GM21390 (cell line): Measurements from ENCODE around the gene PDX1.

Source experiments
- ATAC-seq: cut with Tn5 transposase; IDR thresholded peaks from one replicate; pipeline ENCODE4 v1.9.1; 2021; ENCODE audit not compliant: unreplicated experiment

PDX1 gene

DNA sequence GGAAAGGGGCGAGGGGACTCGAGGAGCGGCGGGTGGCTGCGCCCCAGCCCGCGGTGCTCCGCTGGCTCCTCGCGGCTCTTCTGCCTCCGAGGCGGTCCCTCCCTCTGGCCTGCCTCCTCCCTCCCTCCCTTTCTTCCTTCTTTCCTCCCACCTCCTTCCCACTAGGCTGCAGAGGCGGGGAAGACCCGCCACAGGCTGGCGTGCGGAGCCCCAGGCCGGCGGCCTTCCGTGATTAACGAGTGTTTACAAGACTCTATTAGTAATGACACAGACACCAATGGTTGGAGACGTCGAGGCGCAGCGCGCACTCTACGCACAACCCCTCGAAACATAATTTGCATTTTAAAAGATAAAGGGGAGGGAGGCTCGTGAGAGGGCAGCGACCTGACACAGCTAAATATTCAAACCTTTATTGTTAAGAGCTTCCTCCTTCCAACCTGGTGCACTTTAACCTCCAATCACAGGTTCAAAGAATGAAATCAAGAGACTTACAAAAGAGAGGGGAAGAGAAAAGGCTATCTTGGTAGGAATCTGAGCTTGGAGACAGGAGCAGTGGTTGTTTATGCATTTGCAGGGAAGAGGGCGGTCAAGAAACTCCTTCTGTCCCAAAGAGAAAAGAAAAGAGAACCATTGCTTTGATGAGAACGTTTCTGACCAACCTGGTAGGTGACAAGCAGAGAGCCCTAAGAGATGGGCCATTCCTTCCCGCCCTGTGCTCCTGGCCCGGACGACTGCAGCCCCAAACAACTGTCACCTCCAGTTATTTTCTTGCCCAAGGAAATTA is 49.5 kb downstream of the PDX1 start, which contains the start of gene CDX2:
TSS of gene CDX2 (minus strand) at position 234 of the 784 bp plus-strand sequence. CDS start 309 bp downstream, outside the sequence.
- ATAC-seq: no peak

DNA sequence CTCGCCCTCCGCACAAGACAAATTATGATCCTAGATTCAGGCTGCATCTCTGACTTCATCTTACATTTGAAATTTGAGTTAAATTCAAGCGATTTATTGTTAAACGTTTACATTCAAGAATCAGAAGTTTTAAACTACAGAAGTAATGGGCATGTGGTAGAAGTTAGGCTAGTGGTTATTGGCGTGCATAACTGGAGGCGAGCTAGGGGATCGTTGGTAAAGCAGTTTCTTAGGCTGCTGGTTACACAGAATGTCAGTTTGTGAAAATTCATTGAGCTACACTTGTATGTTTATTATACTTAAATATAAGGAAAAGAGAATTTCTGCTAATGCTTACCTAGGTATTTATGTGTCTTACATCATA is 50.0 kb downstream of the PDX1 start:
- ATAC-seq: no peak

DNA sequence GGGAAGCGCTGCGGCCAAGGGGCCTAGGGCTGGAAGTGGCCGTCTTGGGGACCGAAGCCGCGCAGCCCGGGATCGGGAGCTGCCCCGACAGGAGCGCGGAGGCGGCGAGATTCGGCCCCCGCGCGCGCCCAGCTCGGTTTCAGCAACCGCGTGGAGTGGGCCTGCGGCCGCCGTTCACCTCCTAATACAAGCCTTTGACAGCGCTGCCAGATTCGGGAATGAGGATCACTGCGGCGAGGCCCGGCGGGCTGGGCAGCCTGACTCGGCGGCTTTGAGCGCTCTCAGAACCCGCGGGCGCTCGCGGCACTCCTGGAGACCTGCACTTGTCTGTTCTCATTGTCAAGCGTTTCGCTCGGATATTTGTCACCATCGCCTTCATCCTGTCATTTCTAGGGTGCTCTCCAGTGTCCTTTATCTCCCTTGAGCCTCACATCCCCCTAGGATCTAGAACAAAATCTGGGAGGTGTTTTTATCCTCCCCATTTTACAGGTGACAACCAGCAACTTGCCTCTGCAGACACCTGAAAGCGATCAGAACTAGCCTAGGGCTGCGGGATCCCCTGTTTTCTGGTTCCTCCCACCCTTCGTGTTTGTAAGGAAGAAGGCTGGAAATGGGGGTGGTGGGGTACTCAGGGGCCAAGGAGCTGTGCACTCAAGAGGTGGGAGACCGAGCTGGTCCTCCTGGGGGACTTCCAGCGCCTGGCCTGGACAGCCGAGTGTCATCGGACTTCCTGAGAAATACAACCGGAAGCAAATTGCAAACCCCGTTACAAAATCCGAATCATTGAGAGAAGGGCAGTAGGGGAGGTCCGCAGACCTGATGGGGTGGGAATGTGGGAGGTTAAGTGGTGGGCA is 50.8 kb downstream of the PDX1 start:
- no peak for ATAC-seq

DNA sequence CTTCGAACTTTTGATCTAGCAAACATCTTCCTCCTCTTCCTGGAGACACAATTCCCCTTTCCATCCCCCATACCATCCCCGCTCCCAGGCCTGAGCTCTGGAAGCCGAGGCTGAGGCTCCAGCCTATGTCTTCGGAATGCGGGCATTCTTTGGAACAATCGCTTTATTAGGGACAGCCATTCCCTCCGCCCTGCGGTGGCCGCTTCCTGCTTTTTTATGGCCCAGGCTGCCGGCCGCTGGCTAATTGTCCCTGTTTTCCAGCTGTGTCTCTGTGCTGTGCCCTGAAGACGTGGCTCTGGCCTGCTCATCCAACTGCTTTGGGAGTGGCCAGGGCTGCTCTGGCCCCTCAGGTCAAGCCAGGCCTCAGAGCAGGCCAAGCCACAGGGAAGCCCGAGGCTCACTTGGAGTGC is 51.4 kb downstream of the PDX1 start:
- ATAC-seq: no peak

DNA sequence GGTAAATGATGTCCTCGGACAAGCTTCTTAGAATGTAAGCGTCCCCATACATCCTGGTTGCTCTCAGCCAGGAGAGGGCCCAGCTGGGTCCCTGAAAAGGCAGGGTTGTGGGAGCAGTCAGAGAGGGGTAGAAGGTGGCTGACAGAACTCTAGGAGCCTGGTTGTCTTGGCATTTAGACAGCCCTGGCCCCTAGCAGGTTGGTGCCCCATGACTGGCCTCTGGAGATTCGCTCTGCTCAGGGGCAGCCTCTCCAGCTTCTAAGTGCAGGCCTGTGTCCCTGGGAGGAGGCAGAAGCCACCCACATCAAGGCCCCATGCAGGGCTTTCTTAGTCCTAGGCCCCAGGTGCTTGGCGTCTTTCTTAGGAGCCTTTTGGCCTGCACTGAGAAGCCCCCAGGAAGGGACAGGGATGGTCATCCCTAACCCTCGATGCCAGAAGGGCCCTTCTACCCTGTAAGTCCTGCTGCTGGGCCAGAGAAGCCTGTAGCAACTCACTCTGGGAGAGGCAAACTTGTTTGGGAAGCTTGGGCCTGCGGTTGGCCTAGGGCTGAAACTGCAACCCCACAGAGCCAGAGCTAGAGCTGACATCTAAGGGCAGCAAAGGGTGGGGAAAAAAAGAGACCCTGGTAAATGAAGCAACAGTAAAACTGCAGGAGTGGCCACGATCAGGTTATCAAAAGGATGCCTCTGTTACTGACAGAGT is 52.1 kb downstream of the PDX1 start:
- ATAC-seq: no peak

DNA sequence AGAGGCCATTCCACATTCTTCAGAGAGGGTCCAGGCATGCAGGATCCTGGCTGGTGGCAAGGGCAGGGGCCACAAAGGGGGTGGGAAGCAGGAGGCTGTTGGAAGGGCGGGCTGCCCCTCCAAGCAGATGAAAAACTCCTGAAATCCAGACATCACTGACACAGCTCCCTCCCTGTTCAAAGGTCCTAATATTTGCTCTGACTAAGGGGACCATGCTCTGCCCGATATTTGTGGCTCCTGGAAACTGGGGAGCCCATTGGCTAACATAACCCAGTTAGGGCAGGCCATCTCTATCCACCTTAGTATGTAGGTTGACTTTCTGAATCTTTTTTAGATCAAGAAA is 52.6 kb downstream of the PDX1 start:
- no peak for ATAC-seq

DNA sequence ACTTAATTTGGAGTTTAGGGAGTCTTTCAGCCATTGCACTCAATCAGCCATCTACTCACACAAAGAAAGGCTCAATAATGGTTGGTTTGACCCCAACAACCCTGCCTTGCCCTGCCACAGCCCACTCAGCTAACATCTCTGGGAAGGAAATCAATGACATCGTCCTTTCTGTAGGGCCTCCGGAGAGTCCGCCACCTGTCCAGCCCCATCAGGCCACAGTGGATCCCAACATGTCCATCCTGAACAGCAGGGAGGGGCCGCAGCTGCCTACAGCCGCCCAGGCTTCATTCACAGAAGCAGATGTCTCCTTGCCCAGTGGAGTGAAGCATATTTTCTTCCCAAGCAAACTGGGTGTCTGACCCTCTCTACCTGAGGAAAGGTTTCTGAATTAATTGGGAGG is 53.5 kb downstream of the PDX1 start:
- ATAC-seq: no peak

DNA sequence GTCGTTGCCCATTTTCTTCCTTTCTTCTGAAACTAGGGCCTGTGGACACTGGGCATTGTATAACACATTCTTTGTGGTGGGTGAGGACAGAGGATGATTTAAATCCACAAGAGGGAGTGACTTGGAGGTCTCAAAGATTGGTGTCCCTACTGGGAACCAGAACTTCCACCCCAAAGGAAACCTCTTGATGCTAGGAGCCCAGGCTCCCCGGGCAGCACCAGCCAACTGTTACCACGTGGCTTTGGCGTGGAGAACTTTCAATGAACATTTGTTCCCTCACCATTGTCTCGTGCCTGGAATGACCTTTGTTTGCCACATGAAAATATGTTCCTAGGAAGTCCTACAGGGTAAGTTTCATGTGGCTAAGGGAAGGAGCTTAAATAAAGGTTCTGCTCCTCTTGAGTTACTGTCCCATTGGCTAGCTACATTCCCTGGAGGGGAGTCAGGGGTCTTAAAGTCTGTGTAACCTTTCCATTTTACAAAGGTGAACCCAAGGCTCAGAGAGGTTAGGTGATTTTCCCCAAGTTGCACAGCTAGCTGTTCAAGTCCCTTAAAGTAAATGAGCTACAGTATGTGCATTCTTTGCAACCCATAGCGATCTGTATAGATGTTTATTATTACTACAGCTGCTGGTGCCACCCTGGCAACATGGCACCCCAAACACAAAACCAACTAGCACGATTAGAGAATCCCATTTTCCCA is 54.3 kb downstream of the PDX1 start:
- no peak for ATAC-seq
